Trophoblast cell (in vitro differentiated cells and primary cell): ENCODE measurements around the gene ACAD8.

Experiments
- DNase-seq, 2 donors: peaks; one replicate each; pipeline ENCODE4 v3.0.0-alpha.2; 2016
- H2AFZ ChIP-seq: 2 replicates; pipeline ENCODE4 v1.6.1; 2013; ENCODE audit warnings: low read length, moderate library complexity, mild to moderate bottlenecking; ENCODE audit not compliant: insufficient read depth, poor library complexity
- H2AK5ac ChIP-seq: 2 replicates; pipeline ENCODE4 v1.6.1; 2013; ENCODE audit warnings: mild to moderate bottlenecking, low read length
- H2BK120ac ChIP-seq: 2 replicates; pipeline ENCODE4 v1.6.1; 2013; ENCODE audit warnings: low read length, mild to moderate bottlenecking, moderate library complexity; ENCODE audit not compliant: insufficient read depth, poor library complexity
- H2BK12ac ChIP-seq: 2 replicates; pipeline ENCODE4 v1.6.1; 2013; ENCODE audit warnings: mild to moderate bottlenecking, low read length, moderate library complexity
- H2BK5ac ChIP-seq: 2 replicates; pipeline ENCODE4 v1.6.1; 2013; ENCODE audit warnings: low read length, low read depth, moderate library complexity, mild to moderate bottlenecking; ENCODE audit not compliant: poor library complexity
- H3K14ac ChIP-seq: 2 replicates; pipeline ENCODE4 v1.6.1; 2013; ENCODE audit warnings: mild to moderate bottlenecking, low read length
- H3K18ac ChIP-seq: 2 replicates; pipeline ENCODE4 v1.6.1; 2013; ENCODE audit warnings: mild to moderate bottlenecking, low read length
- H3K23ac ChIP-seq: 2 replicates; pipeline ENCODE4 v1.6.1; 2013; ENCODE audit warnings: low read length
- H3K27ac ChIP-seq: 2 replicates; pipeline ENCODE4 v1.5.1; 2013; ENCODE audit warnings: low read depth, mild to moderate bottlenecking, inconsistent platforms, low read length, moderate library complexity
- H3K27me3 ChIP-seq: 2 replicates; pipeline ENCODE4 v1.6.1; 2013; ENCODE audit warnings: inconsistent platforms, mild to moderate bottlenecking, low read length, moderate library complexity; ENCODE audit not compliant: insufficient read depth
- H3K36me3 ChIP-seq, 2 experiments: 1 replicate in 1 of 2; 2 replicates in 1 of 2; pipeline ENCODE4 v1.6.1; 2013; ENCODE audit warnings: low read length in 2 of 2, mild to moderate bottlenecking in 2 of 2, moderate library complexity in 1 of 2; ENCODE audit not compliant: insufficient read depth in 2 of 2, control insufficient read depth in 1 of 2
- H3K4ac ChIP-seq: 2 replicates; pipeline ENCODE4 v1.6.1; 2013; ENCODE audit warnings: low read depth, mild to moderate bottlenecking, low read length, moderate library complexity
- H3K4me1 ChIP-seq, 2 experiments: 1 replicate in 1 of 2; 2 replicates in 1 of 2; pipeline ENCODE4 v1.6.1; 2013; ENCODE audit warnings: low read length in 2 of 2, mild to moderate bottlenecking in 2 of 2, moderate library complexity in 1 of 2; ENCODE audit not compliant: insufficient read depth in 2 of 2, control insufficient read depth in 1 of 2
- H3K4me2 ChIP-seq: 2 replicates; pipeline ENCODE4 v1.6.1; 2013; ENCODE audit warnings: inconsistent platforms, mild to moderate bottlenecking, low read length, moderate library complexity
- H3K4me3 ChIP-seq: 2 replicates; pipeline ENCODE4 v1.5.1; 2013; ENCODE audit warnings: mild to moderate bottlenecking, low read depth, low read length, inconsistent platforms
- H3K79me1 ChIP-seq: one replicate; pipeline ENCODE4 v1.6.1; 2013; ENCODE audit warnings: low read length
- H3K79me2 ChIP-seq: 2 replicates; pipeline ENCODE4 v1.6.1; 2013; ENCODE audit warnings: low read length, mild to moderate bottlenecking; ENCODE audit not compliant: control insufficient read depth, insufficient read depth, poor library complexity
- H3K9ac ChIP-seq: 2 replicates; pipeline ENCODE4 v1.6.1; 2013; ENCODE audit warnings: mild to moderate bottlenecking, low read length
- H3K9me3 ChIP-seq: 2 replicates; pipeline ENCODE4 v1.6.1; 2013; ENCODE audit warnings: low read depth, mild to moderate bottlenecking, control low read depth, inconsistent platforms, low read length; ENCODE audit not compliant: insufficient read depth
- H4K12ac ChIP-seq: 2 replicates; pipeline ENCODE4 v1.6.1; 2013; ENCODE audit warnings: low read depth, mild to moderate bottlenecking, low read length, moderate library complexity
- H4K8ac ChIP-seq: 2 replicates; pipeline ENCODE4 v1.6.1; 2013; ENCODE audit warnings: low read depth, mild to moderate bottlenecking, low read length, moderate library complexity
- H4K91ac ChIP-seq: one replicate; pipeline ENCODE4 v1.6.1; 2013; ENCODE audit warnings: low read depth, mild to moderate bottlenecking, low read length, moderate library complexity
- WGBS: extraction: QIAGEN DNeasy Blood & Tissue Kit; methylation state at CpG from one replicate; pipeline ENCODE4 v1.1.7; 2013; ENCODE audit warnings: missing lambda C conversion rate; ENCODE audit not compliant: insufficient read length, insufficient coverage; ENCODE audit errors: extremely low coverage; 5-methylcytosine and 5-hydroxymethylcytosine counted together

The ACAD8 gene

DNA sequence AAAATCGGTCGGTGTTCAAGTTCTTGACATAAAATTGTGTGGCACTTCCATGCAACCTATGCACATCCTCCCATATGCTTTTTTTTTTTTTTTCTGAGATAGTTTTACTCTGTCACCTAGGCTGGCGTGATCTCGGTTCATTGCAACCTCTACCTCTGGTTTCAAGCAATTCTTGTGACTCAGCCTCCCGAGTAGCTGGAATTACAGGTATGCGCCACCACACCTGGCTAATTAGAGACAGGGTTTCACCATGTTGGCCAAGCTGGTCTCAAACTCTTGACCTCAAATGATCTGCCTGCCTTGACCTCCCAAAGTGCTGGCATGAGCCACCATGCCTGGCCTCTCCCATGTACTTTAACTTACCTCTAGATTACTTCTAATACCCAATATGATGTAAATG, 37.8 kb downstream of the ACAD8 start:
- Histone ChIP-seq H3K4me3 (no peak overlapping the region), H3K79me1 (no peaks in the 10 kb centered on the region), H3K27ac (no peak overlapping the region), H3K4ac (no peak overlapping the region), H3K79me2 (no peaks in the 10 kb centered on the region), H3K18ac (no peak overlapping the region), H2AFZ (no peak overlapping the region), H3K14ac (no peak overlapping the region), H2BK12ac (no peak overlapping the region), H4K91ac (no peak overlapping the region), H3K27me3 (no peaks in the 10 kb centered on the region), H3K9me3 (peaks cover 3% of the 10 kb centered on the region), H4K12ac (no peak overlapping the region), H2AK5ac (no peak overlapping the region), H2BK120ac (no peak overlapping the region), H3K4me1 (peaks cover 4 to 7% of the 10 kb centered on the region in 2 experiments), H3K4me2 (no peak overlapping the region), H3K36me3 (no peaks in the 10 kb centered on the region), H2BK5ac (no peak overlapping the region), H3K23ac (no peak overlapping the region), H4K8ac (no peak overlapping the region), H3K9ac (no peak overlapping the region)
- DNase-seq, result peak; percentile 91 to 92
- no CpG with 5 or more reads among the region's 6 CpGs for WGBS

DNA sequence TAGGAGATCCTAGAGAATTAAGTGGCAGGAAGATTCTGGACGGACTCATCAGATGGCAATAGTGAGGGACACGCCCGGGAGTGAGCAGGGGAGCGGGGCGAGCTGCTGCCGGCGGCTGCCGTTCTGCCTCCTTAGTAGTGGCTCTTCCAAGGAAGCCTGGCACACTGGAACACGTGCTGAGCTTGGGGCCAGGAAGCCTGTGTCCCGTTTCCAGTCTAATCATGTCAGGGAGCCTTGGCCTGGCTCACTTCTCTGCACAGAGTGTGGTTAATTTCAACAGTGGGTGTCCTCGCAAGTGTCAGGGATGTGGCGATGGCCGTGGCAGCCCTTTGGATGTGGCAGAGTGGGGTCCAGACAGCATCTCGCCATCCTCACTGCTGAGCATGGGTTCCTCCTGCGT, 39.3 kb downstream of the ACAD8 start:
- WGBS, result no CpG with 5 or more reads among the region's 15 CpGs

DNA sequence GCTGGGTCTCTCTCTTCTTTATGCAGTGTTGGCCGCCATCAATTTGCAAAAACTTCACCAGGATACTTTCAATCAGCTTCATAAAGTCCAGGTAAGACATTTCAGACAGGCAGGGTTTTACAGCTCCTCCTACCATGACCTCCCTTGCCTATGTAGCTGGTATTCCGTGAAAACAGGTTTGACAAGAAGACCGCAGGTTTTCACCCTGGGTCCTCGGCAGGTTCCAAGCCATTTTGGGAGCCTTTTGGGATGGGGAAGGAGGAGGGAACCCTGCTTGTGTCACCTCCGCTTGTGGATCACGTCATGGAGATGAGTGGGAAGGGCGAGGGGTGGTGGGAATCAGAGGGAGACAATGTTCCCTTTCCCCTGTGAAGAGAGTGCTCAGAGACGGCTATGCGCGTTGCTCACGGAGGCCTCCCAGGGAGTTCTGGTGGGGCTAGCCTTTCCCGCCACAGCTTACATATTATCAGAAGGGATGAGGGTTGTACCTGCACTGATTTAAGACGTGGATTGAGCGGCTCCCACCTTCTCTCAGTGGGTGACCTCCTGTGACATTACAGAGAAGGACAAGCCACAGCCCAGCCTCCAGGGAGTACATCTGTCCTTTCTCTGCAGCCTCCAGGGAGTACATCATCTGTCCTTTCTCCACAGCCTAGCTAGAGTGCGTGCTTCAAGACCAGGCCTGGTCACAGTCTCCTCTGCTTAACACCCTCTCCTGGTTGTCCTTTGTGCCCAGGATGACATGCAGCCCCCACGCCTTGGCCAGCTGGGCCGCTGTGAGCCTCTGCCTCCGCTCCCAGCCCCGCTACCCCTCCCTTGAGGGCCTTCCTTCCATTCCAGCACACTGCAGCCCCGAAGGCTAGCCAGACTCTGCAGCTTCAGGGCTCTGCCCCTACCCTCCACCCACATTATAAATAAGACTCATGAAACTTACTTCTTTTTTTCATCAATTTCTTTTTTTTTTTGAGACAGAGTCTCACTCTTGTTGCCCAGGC, 40.0 kb downstream of the ACAD8 start:
- Histone ChIP-seq H4K91ac (no peak overlapping the region), H4K12ac (no peak overlapping the region), H3K4me3 (no peak overlapping the region), H3K27ac (no peak overlapping the region), H3K4ac (no peak overlapping the region), H4K8ac (no peak overlapping the region), H3K18ac (no peak overlapping the region), H2BK12ac (no peak overlapping the region), H3K27me3 (no peaks in the 10 kb centered on the region), H3K4me2 (no peak overlapping the region), H3K23ac (no peak overlapping the region), H3K4me1 (peaks cover 4 to 7% of the 10 kb centered on the region in 2 experiments), H3K14ac (no peak overlapping the region), H2BK120ac (no peak overlapping the region), H2AFZ (no peak overlapping the region), H3K9ac (no peak overlapping the region), H3K79me2 (no peaks in the 10 kb centered on the region), H3K9me3 (peaks cover 3% of the 10 kb centered on the region), H2BK5ac (no peak overlapping the region), H3K79me1 (no peaks in the 10 kb centered on the region), H2AK5ac (no peak overlapping the region), H3K36me3 (no peaks in the 10 kb centered on the region)
- no CpG with 5 or more reads among the region's 20 CpGs for WGBS
- peak; percentile 45 to 75 for DNase-seq

More for the DNA sequence above, 39.3 kb downstream of the ACAD8 start:
- no peaks in the 10 kb centered on the region for H3K27me3 ChIP-seq
- no peak overlapping the region for H3K4me3 ChIP-seq
- no peaks in the 10 kb centered on the region for H3K79me1 ChIP-seq
- no peaks in the 10 kb centered on the region for H3K79me2 ChIP-seq
- no peak overlapping the region for H2AK5ac ChIP-seq
- no peak overlapping the region for H4K8ac ChIP-seq
- no peak overlapping the region for H3K4ac ChIP-seq
- no peak overlapping the region for H3K27ac ChIP-seq
- peaks cover 3% of the 10 kb centered on the region for H3K9me3 ChIP-seq
- no peak overlapping the region for H4K12ac ChIP-seq
- no peak overlapping the region for H2AFZ ChIP-seq
- no peak overlapping the region for H2BK120ac ChIP-seq
- H3K23ac ChIP-seq, result no peak overlapping the region
- H2BK5ac ChIP-seq, result no peak overlapping the region
- DNase-seq, result no peak
- H4K91ac ChIP-seq, result no peak overlapping the region
- no peak overlapping the region for H3K4me2 ChIP-seq
- no peak overlapping the region for H2BK12ac ChIP-seq
- H3K4me1 ChIP-seq, result peaks cover 4 to 7% of the 10 kb centered on the region in 2 experiments
- no peak overlapping the region for H3K18ac ChIP-seq
- H3K36me3 ChIP-seq, result no peaks in the 10 kb centered on the region
- H3K14ac ChIP-seq, result no peak overlapping the region
- no peak overlapping the region for H3K9ac ChIP-seq

DNA sequence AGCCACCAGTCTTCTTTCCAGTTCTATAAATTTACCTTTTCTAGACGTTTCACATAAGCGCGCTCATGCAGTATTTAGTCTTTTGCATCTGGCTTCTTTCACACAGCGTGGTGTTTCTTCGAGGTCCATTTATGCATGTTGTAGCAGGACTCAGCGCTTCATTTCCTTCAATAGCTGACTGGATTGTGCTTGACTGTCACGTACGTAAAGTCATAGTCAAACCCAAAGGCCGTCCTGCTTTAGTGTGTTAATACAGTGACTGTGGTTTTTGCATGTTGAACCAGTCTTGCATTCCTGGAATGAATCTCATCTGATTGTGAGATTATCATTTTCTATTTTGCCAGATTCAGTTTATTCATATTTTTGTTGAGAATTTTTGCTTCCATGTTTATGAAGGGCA, 41.3 kb downstream of the ACAD8 start:
- no peak overlapping the region for H3K14ac ChIP-seq
- no peak overlapping the region for H3K4me2 ChIP-seq
- no CpG with 5 or more reads among the region's 9 CpGs for WGBS
- H2BK12ac ChIP-seq, result no peak overlapping the region
- H3K79me2 ChIP-seq, result no peaks in the 10 kb centered on the region
- no peak overlapping the region for H3K27ac ChIP-seq
- no peaks in the 10 kb centered on the region for H3K36me3 ChIP-seq
- no peak overlapping the region for H4K12ac ChIP-seq
- H3K18ac ChIP-seq, result no peak overlapping the region
- no peak overlapping the region for H3K23ac ChIP-seq
- H4K8ac ChIP-seq, result no peak overlapping the region
- H2BK120ac ChIP-seq, result no peak overlapping the region
- no peak overlapping the region for H4K91ac ChIP-seq
- H3K4me1 ChIP-seq, result peaks cover 4 to 7% of the 10 kb centered on the region in 2 experiments
- no peak overlapping the region for H3K9ac ChIP-seq
- no peak for DNase-seq
- H3K9me3 ChIP-seq, result peaks cover 3% of the 10 kb centered on the region
- no peaks in the 10 kb centered on the region for H3K79me1 ChIP-seq
- no peak overlapping the region for H2AFZ ChIP-seq
- no peak overlapping the region for H3K4ac ChIP-seq
- H2BK5ac ChIP-seq, result no peak overlapping the region
- no peaks in the 10 kb centered on the region for H3K27me3 ChIP-seq
- H2AK5ac ChIP-seq, result no peak overlapping the region
- no peak overlapping the region for H3K4me3 ChIP-seq
